Stimulated activated CD4-positive, alpha-beta T cell treated with anti-CD3 and anti-CD28 coated beads, Interleukin-1b, Interleukin-23, amount 100 ng/mL, for 4 hours (primary cell): Measurements from ENCODE around the gene FRMD5.
"Not testable (repeated sequence)": the region's sequence is repeated elsewhere in the genome, so short reads cannot be mapped to it uniquely, and the experiment has no call there.

Source experiments
- DNase-seq, 2 donors: peaks; one replicate each; pipeline ENCODE4 v3.0.0-alpha.2; 2020; ENCODE audit warnings: low read depth in 2 of 2

Gene FRMD5

GRCh38 chr15:43896543-43896942 lies 298.5 kb downstream of the FRMD5 start:
- no peak for DNase-seq

- DNase-seq, result no peak
Observed at GRCh38 chr15:43895586-43895985, 299.5 kb downstream of the FRMD5 start.

- DNase-seq, result no peak
Observed at GRCh38 chr15:43893956-43894355, 301.1 kb downstream of the FRMD5 start.

GRCh38 chr15:43889042-43889441 lies 306.0 kb downstream of the FRMD5 start:
- no peak for DNase-seq

GRCh38 chr15:43887901-43888300 lies 307.2 kb downstream of the FRMD5 start:
- no peak for DNase-seq

- no peak for DNase-seq
Observed at GRCh38 chr15:43886558-43886957, 308.5 kb downstream of the FRMD5 start.

- no peak for DNase-seq
Observed at GRCh38 chr15:43883571-43883970, 311.5 kb downstream of the FRMD5 start.

GRCh38 chr15:43881944-43882343 lies 313.1 kb downstream of the FRMD5 start:
- DNase-seq, result no peak

GRCh38 chr15:43881245-43881644 lies 313.8 kb downstream of the FRMD5 start:
- no peak for DNase-seq

GRCh38 chr15:43880406-43881194 lies 314.5 kb downstream of the FRMD5 start:
- no peak for DNase-seq

GRCh38 chr15:43879386-43880355 lies 315.4 kb downstream of the FRMD5 start:
- no peak for DNase-seq

- no peak for DNase-seq
Observed at GRCh38 chr15:43878446-43878845, 316.6 kb downstream of the FRMD5 start.

GRCh38 chr15:43877371-43877770 lies 317.7 kb downstream of the FRMD5 start:
- DNase-seq, result no peak

- DNase-seq, result no peak
Observed at GRCh38 chr15:43876872-43877271, 318.2 kb downstream of the FRMD5 start.

- no peak for DNase-seq
Observed at GRCh38 chr15:43873651-43874050, 321.4 kb downstream of the FRMD5 start.

GRCh38 chr15:43872416-43873020 lies 322.6 kb downstream of the FRMD5 start:
- DNase-seq, result no peak

GRCh38 chr15:43871835-43872234 lies 323.2 kb downstream of the FRMD5 start:
- no peak for DNase-seq

- DNase-seq, result no peak
Observed at GRCh38 chr15:43868406-43868805, 326.7 kb downstream of the FRMD5 start.

GRCh38 chr15:43867096-43867495 lies 328.0 kb downstream of the FRMD5 start:
- DNase-seq, result no peak

- DNase-seq, result not testable (repeated sequence)
Observed at GRCh38 chr15:43866636-43867035, 328.4 kb downstream of the FRMD5 start.

GRCh38 chr15:43859546-43859945 lies 335.5 kb downstream of the FRMD5 start:
- no peak for DNase-seq

GRCh38 chr15:43854801-43855200 lies 340.3 kb downstream of the FRMD5 start:
- DNase-seq, result no peak
